GM13977 (cell line): ENCODE measurements around the gene ENPP3.

Experiments used
- DNase-seq: peaks from one replicate; pipeline ENCODE4 v3.0.0; 2012; ENCODE audit warnings: low spot score
- in situ Hi-C: fragments of 300-500 bp; cut with MboI; formaldehyde crosslinking; loops from one replicate; pipeline ENCODE4 v1.12.0; 2022; ENCODE audit warnings: low sequenced_read_pairs, low pct_unique_long_range_greater_than_20kb, mixed read lengths, inconsistent platforms; ENCODE audit not compliant: unreplicated experiment
- TF ChIP-seq, protein P1 (sequence below): IDR thresholded peaks from 2 replicates; pipeline ENCODE4 v1.5.1; 2012; ENCODE audit warnings: mild to moderate bottlenecking, control low read depth; ENCODE audit not compliant: insufficient read depth; ENCODE audit errors: extremely low read depth, missing control alignments

ENPP3 gene

DNA sequence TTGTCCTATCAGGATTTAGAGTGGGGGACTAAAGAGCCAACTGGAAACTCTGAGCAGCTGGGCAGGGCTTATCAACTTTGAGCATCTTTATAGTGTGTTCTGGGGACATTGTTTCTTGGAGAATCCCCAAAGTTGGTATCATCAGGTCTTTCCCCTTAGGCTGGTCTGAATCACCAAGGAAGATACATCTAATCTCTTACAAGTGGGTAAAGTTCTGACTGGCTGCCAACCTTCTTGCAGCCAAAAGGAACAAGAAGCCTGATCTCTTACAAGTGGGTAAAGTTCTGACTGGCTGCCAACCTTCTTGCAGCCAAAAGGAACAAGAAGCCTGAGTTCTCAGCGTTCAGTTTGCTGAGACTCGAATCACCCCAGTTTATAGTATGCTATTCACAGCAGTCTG, 7.5 kb upstream of the ENPP3 start:
- TF ChIP-seq, protein P1, sequence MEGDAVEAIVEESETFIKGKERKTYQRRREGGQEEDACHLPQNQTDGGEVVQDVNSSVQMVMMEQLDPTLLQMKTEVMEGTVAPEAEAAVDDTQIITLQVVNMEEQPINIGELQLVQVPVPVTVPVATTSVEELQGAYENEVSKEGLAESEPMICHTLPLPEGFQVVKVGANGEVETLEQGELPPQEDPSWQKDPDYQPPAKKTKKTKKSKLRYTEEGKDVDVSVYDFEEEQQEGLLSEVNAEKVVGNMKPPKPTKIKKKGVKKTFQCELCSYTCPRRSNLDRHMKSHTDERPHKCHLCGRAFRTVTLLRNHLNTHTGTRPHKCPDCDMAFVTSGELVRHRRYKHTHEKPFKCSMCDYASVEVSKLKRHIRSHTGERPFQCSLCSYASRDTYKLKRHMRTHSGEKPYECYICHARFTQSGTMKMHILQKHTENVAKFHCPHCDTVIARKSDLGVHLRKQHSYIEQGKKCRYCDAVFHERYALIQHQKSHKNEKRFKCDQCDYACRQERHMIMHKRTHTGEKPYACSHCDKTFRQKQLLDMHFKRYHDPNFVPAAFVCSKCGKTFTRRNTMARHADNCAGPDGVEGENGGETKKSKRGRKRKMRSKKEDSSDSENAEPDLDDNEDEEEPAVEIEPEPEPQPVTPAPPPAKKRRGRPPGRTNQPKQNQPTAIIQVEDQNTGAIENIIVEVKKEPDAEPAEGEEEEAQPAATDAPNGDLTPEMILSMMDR, result no peak
- DNase-seq, result no peak
- in situ Hi-C loops, result no loop called here

- DNase-seq, result no peak
- TF ChIP-seq, protein P1, result no peak
- in situ Hi-C loops, result no loop called here
Measured at GRCh38 chr6:131631625-131632289, 5.3 kb upstream of the ENPP3 start.

GRCh38 chr6:131635384-131636340, 1.4 kb upstream of the ENPP3 start:
- in situ Hi-C loops, result no loop called here
- no peak for DNase-seq
- TF ChIP-seq, protein P1, result no peak

- no peak for DNase-seq
- in situ Hi-C loops, result no loop called here
Measured at GRCh38 chr6:131638013-131638412, 911 bp downstream of the ENPP3 start.

DNA sequence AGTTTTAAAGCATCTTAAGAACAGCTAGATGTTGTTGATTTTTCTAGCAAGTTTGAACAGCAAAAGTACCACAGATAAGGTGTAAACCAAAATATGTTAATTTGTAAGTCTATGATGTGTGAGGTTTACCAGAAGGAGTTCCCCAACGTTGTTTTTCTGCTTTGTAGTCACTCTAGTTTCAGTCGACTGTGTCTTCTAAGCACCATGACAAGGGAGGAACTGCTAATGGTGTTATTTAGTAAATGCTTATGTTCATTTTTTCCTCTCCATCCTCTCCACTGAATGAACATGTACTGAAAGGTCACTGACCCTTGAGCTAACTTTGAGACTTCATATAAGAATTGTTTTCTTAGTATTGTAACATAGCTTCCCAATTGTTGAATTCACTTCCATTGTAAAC, 3.0 kb downstream of the ENPP3 start:
- DNase-seq, result peak; percentile 28
- in situ Hi-C loops, result no loop called here
- TF ChIP-seq, protein P1, result no peak

More at GRCh38 chr6:131638013-131638412, 911 bp downstream of the ENPP3 start:
- TF ChIP-seq, protein P1, result no peak

GRCh38 chr6:131640576-131640975, 3.5 kb downstream of the ENPP3 start:
- in situ Hi-C loops, result no loop called here
- no peak for DNase-seq
- TF ChIP-seq, protein P1, result no peak
